Heart left ventricle (tissue), 16 donors: ENCODE measurements around the gene UBE2C. TPM values are rescaled to one million over a fixed set of nuclear protein-coding genes. Genes with fewer than 3 reads are reported as not detected.

ENCODE experiments used
- ATAC-seq, 4 donors: fragments of 200-7000 bp; cut with Tn5 transposase; one replicate each; pipeline ENCODE4 v1.9.1; 2020 to 2022; ENCODE audit warnings: moderate library complexity in 4 of 4, mild to moderate bottlenecking in 3 of 4, moderate number of reproducible peaks in 1 of 4
- DNase-seq, 5 donors: peaks; one replicate each; pipeline ENCODE4 v3.0.0-alpha.2; 2020
- H3K27ac ChIP-seq, 12 donors: fragments of 200-600 bp; sonication (generic) in 4 of 12; one replicate each; pipeline versions ENCODE4 v1.5.0 to v1.8.0; 2016 to 2022; ENCODE audit warnings: mild to moderate bottlenecking in 2 of 12
- H3K27me3 ChIP-seq, 9 donors: fragments of 200-600 bp; sonication (generic) in 2 of 9; one replicate each; pipeline versions ENCODE4 v1.5.1 to v1.8.0; 2016 to 2022; ENCODE audit warnings: mild to moderate bottlenecking in 3 of 9
- H3K36me3 ChIP-seq, 9 donors: fragments of 200-600 bp; sonication (generic) in 2 of 9; one replicate each; pipeline versions ENCODE4 v1.5.0 to v1.8.0; 2018 to 2022; ENCODE audit warnings: mild to moderate bottlenecking in 2 of 9
- H3K4me1 ChIP-seq, 12 donors: fragments of 200-600 bp; sonication (generic) in 4 of 12; one replicate each; pipeline versions ENCODE4 v1.5.0 to v1.8.0; 2016 to 2022; ENCODE audit warnings: mild to moderate bottlenecking in 3 of 12
- H3K4me3 ChIP-seq, 12 donors: fragments of 200-600 bp; sonication (generic) in 4 of 12; one replicate each; pipeline versions ENCODE4 v1.5.0 to v1.8.0; 2017 to 2022; ENCODE audit warnings: mild to moderate bottlenecking in 9 of 12, moderate library complexity in 4 of 12
- H3K9me3 ChIP-seq, 12 donors: fragments of 200-600 bp; sonication (generic) in 4 of 12; one replicate each; pipeline versions ENCODE4 v1.5.0 to v1.8.0; 2016 to 2022; ENCODE audit warnings: mild to moderate bottlenecking in 1 of 12
- CTCF ChIP-seq, 12 donors: fragments of 200-600 bp; sonication (generic) in 4 of 12; IDR thresholded peaks; one replicate each; pipeline versions ENCODE4 v1.5.0 to v1.8.0; 2018 to 2022; ENCODE audit warnings: antibody characterized with exemption in 12 of 12, mild to moderate bottlenecking in 5 of 12
- POLR2A ChIP-seq, 2 donors: fragments of 450-650 bp; IDR thresholded peaks; one replicate each; pipeline ENCODE4 v1.6.1; 2017; ENCODE audit warnings: antibody characterized with exemption in 2 of 2, mild to moderate bottlenecking in 2 of 2, moderate library complexity in 2 of 2
- WGBS, 4 donors: extraction: QIAGEN DNeasy Blood & Tissue Kit in 2 of 4; methylation state at CpG; one replicate each; pipeline versions ENCODE4 v1.1.5 to v1.1.7; 2013 to 2018; 5-methylcytosine and 5-hydroxymethylcytosine counted together
- intact Hi-C, 10 donors: fragments of 100-400 bp; cut with DNase I; formaldehyde crosslinking; loops; one replicate each; pipeline versions ENCODE4 v1.11.1 to v1.14.2; 2022
- polyA plus RNA-seq, 2 donors: library from polyadenylated mRNA; stranded (reverse); fragments of 200-250 nt; gene quantifications; one replicate each; pipeline ENCODE4 v1.2.3, GENCODE V29; 2013
- total RNA-seq, 9 donors: library from RNA; depleted of rRNA in 2 of 9; stranded (reverse); fragments of >200 nt in 2 of 9; fragmentation: NEBNext Ultra II Directional in 3 of 9; extraction: Animal tissue kit (Norgen Biotek cat#: 25700) in 3 of 9; gene quantifications; one replicate each; pipeline versions ENCODE4 v1.1.0 to v1.2.4, GENCODE V29; 2016 to 2023
- donor health status: ischemic (EF 13 %, LVEDD 7.1; RV severe dilation, severe dysfunction).
- donor health status: healthy with polysubstance abuse.
- donor health status: DM: no; HTN: yes; CAD: no.
- donor health status: DM: no; HTN: no; CAD: no.
- donor health status: ischemic (EF 25% LVEDD 6.9; RV normal size, moderate dysfunction).
- donor health status: ischemic (EF 25% LVEDD 5.7; RV mildly dilated, moderate dysfunction).
- donor health status: healthy.
- donor health status: DM: yes; HTN: yes; CAD: no.
- donor health status: ischemic (EF 35%, LVEDD 5.7; RV mildly dilated, moderate dysfunction).
- donor health status: nonischemic (EF 11% LVEDD 7.7; RV severe dilation, severe dysfunction).
- donor health status: DM: yes; HTN: yes; CAD: no.
- donor health status: PGD.
- donor health status: ischemic (EF 29% LVEDD 5.4; RV normal size, mild dysfunction).
- donor health status: nonischemic (EF 23%, LVEDD 6.1; RV moderate dilation, normal function).

UBE2C gene
- total and polyA plus RNA-seq, 11 donors = 0.32 to 16.9 (median 1.5) TPM; not detected in 5

GRCh38 chr20:45848421-45848820, 36.0 kb downstream of the UBE2C start:
- H3K9me3 ChIP-seq = no peaks in the 10 kb centered on the region
- H3K4me3 ChIP-seq = no peak overlapping the region
- 93 to 98% (median 95%) methylated on average over 8 of the region's 8 CpGs for WGBS, 4 donors
- intact Hi-C loops = no loop called here
- H3K4me1 ChIP-seq = peaks cover 0 to 13% (median 3%) of the 10 kb centered on the region in 12 donors
- H3K36me3 ChIP-seq = peaks cover 0 to 88% (median 77%) of the 10 kb centered on the region in 9 donors
- DNase-seq (no peak), ATAC-seq (no peak)
- H3K27ac ChIP-seq = no peak overlapping the region
- H3K27me3 ChIP-seq = no peaks in the 10 kb centered on the region
- no peak for TF ChIP-seq POLR2A (IDR thresholded peaks at IDR 0.05)
- TF ChIP-seq CTCF (IDR thresholded peaks at IDR 0.05) = no peak

GRCh38 chr20:45848969-45849582, 36.6 kb downstream of the UBE2C start:
- H3K9me3 ChIP-seq = no peaks in the 10 kb centered on the region
- H3K27ac ChIP-seq = no peak overlapping the region
- ATAC-seq = no peak
- TF ChIP-seq POLR2A (IDR thresholded peaks at IDR 0.05) (no peak), CTCF (IDR thresholded peaks at IDR 0.05) (no peak)
- no peaks in the 10 kb centered on the region for H3K27me3 ChIP-seq
- no peak overlapping the region for H3K4me3 ChIP-seq
- peaks cover 0 to 10% (median 2%) of the 10 kb centered on the region in 12 donors for H3K4me1 ChIP-seq
- 94 to 95% (median 94%) methylated on average over 8 of the region's 8 CpGs for WGBS, 4 donors
- peaks cover 0 to 87% (median 77%) of the 10 kb centered on the region in 9 donors for H3K36me3 ChIP-seq
- intact Hi-C loops = no loop called here
- DNase-seq = no peak

- no peak for TF ChIP-seq CTCF (IDR thresholded peaks at IDR 0.05)
- no peak for TF ChIP-seq POLR2A (IDR thresholded peaks at IDR 0.05)
- H3K4me3 ChIP-seq = no peak overlapping the region
- WGBS, 4 donors = 91 to 100% (median 97%) methylated on average over 2 of the region's 2 CpGs
- peaks cover 0 to 84% (median 67%) of the 10 kb centered on the region in 9 donors for H3K36me3 ChIP-seq
- H3K27me3 ChIP-seq = no peaks in the 10 kb centered on the region
- peaks cover 0 to 20% (median 7%) of the 10 kb centered on the region in 12 donors for H3K4me1 ChIP-seq
- intact Hi-C loops = no loop called here
- H3K9me3 ChIP-seq = no peaks in the 10 kb centered on the region
- ATAC-seq (no peak), DNase-seq (no peak)
- H3K27ac ChIP-seq = no peak overlapping the region
Observed at GRCh38 chr20:45850238-45850637, 37.8 kb downstream of the UBE2C start.

- H3K27ac ChIP-seq = peak overlapping the region in 4 of 12 donors; percentile 3 to 30 (median 19)
- TF ChIP-seq POLR2A (IDR thresholded peaks at IDR 0.05) = no peak
- no peak for TF ChIP-seq CTCF (IDR thresholded peaks at IDR 0.05)
- peaks cover 0 to 77% (median 60%) of the 10 kb centered on the region in 9 donors for H3K36me3 ChIP-seq
- H3K4me1 ChIP-seq = peaks cover under 1 to 27% (median 13%) of the 10 kb centered on the region in 12 donors
- H3K27me3 ChIP-seq = no peaks in the 10 kb centered on the region
- intact Hi-C loops = no loop called here
- no peak overlapping the region for H3K4me3 ChIP-seq
- no peaks in the 10 kb centered on the region for H3K9me3 ChIP-seq
- 45 to 100% (median 55%) methylated on average over 1 of the region's 1 CpG for WGBS, 4 donors
- DNase-seq (no peak), ATAC-seq (peak in 3 of 4 donors; percentile 58 to 77 (median 73))
Observed at GRCh38 chr20:45850926-45851325, 38.5 kb downstream of the UBE2C start.
